DMS79 (cell line): ENCODE results near the gene KCNH6.
A peak's percentile ranks its signal among the peaks of the same experiment; 100 is the strongest.

ENCODE experiments used
- DNase-seq: peaks from one replicate; lab custom pipeline; 2025; lab: John Stamatoyannopoulos, UW

Gene KCNH6

DNA sequence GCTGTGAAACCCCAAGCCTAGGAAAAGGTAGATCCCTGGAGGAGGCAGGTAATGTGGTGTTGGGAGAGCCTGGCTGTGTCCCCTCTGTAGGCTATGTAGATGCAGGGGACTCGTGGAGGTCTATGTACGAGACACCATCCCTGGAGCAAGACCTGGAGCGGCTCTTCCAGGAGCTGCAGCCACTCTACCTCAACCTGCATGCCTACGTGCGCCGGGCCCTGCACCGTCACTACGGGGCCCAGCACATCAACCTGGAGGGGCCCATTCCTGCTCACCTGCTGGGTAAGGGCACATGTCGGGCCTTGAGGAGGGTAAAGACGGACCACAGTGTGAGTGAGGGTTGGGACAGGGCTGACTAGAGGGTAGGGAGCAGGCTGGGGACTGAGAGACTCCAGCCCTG lies 34.3 kb upstream of the KCNH6 start:
- DNase-seq, result no peak

DNA sequence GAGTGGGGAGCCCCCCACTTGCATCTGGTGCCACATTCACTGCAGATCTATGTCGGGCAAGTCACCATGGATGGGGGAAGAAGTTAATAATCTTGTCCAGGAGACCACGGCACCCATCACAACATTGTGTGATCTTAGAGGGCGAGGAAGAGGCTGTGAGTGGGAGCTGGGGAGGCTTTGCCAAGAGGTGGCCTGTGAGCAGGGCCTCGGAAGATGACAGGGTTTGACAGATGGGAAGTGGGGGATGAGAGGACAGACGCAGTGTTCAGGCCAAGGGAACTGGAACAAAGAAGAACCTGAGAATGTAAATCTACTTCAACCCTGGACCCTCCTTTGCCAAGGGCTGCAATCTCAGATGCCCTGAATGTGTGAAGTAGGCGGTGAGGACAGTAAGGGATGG lies 33.9 kb upstream of the KCNH6 start:
- no peak for DNase-seq

DNA sequence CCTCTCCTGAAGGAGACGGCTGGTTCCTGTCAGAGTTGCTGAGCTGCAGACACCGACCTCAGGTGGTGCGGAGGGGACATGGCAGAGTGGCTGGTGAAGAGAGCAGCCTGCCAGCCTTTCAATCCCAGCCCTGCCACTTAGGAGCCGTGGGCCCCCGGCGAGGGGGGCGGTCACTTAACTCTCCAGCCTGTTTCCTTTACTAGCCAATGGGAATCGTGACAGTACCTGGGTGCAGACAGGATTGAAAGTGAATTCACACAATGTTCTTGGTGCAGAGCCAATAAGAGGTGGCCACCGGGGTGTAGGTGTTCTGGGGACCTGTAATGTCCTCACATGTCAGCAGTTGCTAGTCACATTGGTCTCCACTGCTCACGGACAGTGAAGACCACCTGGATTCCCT lies 32.8 kb upstream of the KCNH6 start:
- no peak for DNase-seq

DNA sequence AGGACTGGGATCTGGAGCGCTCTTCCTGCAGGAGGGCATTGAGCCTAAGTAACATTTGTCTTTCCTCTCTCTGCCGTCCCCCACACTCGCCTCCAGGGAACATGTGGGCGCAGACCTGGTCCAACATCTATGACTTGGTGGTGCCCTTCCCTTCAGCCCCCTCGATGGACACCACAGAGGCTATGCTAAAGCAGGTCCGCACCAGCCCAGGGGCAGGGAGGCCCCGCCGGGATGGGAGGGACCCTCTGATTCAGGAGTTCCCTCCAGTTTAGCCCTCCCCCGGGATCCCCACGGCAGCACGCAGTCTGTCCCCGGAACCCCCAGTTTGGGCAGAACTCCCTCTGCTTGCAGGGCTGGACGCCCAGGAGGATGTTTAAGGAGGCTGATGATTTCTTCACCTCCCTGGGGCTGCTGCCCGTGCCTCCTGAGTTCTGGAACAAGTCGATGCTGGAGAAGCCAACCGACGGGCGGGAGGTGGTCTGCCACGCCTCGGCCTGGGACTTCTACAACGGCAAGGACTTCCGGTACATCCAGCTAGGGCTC lies 32.2 kb upstream of the KCNH6 start:
- no peak for DNase-seq

DNA sequence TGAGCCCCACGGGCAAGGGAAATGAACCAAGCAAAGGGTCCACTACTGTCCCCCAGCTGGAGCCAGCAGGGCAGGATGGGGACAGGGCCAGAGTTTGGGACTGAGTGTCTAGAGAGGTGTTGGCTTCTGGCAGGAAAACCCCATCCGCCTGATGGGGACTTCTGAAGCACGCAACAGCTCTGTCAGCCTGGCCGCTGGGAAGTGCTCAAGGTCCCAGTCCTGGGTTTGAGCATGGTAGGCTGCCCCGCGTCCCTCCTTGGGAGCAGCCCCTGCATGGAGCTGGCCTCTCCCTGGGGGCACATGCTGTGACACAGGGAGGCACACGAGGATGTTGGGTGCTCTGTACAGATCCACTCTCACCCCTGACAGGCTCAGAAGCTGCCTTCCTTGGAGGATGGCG lies 31.7 kb upstream of the KCNH6 start:
- no peak for DNase-seq

DNA sequence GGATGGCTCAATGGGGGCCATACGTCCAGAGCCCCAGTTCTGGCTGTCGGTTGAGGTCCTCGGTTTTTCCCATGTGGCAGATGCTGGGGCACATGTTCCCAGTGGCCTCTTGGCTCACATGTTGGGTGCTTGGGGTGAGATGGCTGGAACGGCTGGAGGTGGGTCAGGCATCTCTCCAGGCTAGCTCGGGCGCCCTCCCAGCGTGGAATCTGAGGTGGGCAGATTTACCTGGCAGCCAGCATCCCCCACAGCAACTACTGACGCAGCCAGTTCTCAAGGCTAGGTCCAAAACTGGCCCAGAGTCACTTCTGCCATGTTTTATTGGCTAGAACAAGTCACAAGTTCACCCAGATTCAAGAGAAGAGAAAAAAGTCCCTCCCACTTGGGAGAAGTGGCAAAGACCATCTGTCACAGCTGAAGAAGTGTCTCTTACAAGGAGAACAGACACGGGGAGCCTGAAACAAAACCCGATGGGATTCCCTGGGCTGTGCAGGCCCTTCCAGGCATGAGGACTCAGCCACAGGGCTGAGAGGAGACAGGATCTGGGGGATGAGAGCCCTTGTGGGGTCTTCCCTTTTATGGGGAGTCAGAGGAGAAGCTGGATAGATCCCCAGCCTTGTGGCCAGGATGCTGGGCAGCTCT lies 31.1 kb upstream of the KCNH6 start:
- DNase-seq, result no peak

DNA sequence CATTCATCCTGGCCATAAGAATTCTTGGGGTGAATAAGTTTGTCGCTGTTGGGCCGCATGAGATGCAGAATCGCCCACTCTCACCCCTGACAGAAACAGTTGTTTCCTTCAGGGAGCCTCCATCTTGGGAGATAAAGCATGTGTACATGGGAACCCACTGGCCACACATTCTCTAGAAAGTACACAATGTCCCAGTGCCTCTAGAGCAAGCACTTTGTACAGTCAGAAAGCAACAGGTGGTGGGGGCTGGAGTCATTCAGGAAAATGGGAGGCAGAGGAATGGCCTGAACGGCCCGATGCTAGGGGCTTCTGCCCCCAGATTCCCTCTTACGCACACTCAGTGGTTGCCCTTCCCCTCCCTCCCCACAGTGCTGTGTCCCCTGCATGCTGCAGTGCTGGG lies 30.2 kb upstream of the KCNH6 start:
- no peak for DNase-seq

DNA sequence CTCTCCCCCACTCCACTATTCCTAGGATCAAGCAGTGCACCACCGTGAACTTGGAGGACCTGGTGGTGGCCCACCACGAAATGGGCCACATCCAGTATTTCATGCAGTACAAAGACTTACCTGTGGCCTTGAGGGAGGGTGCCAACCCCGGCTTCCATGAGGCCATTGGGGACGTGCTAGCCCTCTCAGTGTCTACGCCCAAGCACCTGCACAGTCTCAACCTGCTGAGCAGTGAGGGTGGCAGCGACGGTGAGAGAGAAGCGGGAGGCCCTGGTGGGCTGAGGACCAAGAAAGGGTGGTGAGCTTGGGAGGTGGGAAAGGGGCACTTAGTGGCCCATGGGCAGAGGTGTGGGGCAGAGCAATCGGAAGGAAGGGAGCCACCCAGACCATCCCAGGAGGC lies 29.7 kb upstream of the KCNH6 start:
- DNase-seq, result no peak

DNA sequence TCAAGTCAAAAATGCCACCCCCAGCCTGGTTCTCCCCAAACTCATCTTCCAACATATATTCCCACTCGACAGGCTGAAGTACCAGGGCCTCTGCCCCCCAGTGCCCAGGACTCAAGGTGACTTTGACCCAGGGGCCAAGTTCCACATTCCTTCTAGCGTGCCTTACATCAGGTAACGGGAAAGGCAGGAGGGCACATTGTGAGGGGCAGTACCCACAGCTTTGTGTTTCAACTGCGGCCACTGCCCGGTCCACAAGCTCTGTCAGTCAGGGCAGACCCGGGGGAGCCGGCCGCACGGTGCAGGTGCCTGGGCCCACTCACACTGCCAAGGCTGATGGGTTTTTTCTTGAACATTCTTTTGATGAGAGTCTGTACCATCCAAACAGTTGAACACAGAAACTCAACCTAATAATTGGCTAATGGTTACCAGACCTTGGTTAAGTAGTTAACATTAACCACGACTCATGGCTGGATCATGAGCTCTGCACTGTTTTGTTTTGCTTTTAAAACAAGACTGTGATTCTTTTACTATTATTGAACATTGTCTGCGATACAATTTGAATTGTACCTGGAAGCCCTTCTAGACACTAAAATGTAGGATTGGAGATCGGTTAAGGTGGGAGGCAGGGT lies 28.7 kb upstream of the KCNH6 start:
- DNase-seq, result no peak

DNA sequence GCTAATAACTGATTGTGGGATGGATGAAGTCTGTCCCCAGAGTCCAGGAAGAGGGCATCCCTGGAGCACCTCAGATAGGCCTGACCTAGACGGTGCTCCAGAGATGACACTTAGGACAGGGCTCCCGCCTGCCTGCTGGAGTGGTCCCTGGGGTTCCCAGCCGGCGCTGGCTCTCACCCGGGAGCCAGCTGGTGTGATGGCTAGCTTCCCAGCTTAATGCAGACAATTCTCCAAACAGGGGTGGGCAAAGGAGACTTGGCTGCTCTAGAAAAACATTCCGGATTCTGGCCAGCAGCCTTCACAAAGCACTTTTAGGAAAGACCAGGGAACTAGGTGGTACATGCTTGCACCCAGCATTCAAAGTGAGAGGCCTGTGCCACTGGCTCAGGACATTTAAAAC lies 27.7 kb upstream of the KCNH6 start:
- no peak for DNase-seq

DNA sequence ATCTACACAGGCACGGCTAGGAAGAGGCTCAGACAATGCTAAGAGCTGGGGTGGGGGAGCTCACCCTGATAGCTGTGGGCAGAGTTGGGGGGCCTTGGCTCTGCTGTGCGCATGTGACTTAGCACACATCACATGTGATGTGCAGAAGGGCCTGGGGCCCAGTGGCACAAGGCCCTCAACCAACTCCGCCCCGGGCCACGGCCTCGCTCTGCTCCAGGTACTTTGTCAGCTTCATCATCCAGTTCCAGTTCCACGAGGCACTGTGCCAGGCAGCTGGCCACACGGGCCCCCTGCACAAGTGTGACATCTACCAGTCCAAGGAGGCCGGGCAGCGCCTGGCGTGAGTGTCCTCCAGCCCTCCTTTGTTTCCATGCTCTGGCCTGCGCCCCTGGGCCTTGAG lies 27.0 kb upstream of the KCNH6 start:
- DNase-seq, result no peak

DNA sequence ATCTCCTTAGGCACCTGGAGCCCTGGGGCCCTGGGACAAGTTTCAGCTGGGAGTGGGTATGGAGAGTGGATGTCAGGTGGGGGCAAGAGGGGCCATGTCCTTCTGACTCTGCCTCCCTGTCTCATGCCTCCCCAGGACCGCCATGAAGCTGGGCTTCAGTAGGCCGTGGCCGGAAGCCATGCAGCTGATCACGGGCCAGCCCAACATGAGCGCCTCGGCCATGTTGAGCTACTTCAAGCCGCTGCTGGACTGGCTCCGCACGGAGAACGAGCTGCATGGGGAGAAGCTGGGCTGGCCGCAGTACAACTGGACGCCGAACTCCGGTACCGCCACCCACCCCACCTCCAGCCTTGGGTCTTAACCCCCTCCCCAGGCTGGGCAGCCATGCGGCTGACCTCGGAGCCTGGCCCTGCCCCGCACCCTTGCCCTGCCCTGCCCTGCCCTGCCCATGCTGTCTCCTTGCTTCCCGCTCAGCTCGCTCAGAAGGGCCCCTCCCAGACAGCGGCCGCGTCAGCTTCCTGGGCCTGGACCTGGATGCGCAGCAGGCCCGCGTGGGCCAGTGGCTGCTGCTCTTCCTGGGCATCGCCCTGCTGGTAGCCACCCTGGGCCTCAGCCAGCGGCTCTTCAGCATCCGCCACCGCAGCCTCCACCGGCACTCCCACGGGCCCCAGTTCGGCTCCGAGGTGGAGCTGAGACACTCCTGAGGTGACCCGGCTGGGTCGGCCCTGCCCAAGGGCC lies 26.3 kb upstream of the KCNH6 start:
- DNase-seq, result no peak

DNA sequence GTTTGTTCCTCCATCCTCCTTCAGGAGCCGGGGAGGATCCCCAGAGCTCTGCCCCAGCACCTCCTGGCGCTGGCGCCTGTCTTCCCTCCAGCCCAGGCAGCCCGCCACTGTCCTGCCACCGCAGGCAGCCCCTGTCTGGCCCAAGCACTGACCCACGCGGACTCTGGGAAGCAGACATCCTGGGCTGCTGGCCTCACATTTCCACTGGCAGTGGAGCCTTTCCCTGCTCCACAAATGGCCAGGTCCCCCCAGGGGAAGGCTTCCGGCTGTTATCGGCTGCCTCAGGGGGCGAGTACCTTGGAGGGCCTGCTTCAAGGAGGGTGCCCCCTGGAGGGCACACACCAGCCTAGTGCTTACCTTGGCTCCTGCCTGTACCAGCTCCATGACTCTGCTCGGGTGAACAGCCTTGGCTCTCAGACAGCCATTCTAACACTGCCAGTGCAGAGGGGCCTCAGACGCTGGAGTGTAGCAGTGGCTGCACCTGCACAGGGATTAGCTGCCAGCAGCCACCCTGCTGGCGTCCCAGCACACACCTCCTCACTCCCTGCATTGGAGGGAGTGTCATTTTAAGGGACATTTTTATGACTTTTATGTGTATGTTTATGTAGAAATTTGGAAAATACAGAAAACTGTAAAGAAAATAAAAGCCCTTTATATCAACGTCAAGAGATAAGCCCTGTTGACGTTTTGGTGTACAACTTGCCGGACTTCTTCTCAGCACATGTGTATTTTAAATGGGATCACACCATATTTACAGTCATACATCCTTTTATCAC lies 25.3 kb upstream of the KCNH6 start:
- peak; percentile 39 for DNase-seq

DNA sequence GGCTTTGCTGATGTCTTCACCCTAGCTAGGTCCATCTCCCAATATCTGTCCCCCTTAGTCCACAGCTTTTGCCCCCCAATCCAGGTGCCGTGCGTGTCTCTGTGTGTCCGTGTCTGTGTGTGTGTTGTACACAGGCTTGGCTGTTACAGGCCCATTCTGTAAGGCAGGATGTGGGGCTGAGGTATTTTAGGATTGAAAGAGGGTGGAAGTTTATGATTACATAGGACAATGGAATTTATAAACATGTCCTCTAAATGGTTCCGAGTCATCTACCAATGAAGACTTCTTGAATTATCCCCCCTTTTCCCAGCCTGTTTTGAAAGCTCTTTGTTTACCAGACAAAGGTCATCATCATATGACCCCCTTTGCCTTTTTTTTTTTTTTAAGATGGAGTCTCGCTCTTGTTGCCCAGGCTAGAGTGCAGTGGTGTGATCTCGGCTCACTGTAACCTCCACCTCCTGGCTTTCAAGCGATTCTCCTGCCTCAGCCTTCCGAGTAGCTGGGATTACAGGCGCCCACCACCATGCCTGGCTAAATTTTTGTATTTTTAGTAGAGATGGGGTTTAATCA lies 24.4 kb upstream of the KCNH6 start:
- no peak for DNase-seq

DNA sequence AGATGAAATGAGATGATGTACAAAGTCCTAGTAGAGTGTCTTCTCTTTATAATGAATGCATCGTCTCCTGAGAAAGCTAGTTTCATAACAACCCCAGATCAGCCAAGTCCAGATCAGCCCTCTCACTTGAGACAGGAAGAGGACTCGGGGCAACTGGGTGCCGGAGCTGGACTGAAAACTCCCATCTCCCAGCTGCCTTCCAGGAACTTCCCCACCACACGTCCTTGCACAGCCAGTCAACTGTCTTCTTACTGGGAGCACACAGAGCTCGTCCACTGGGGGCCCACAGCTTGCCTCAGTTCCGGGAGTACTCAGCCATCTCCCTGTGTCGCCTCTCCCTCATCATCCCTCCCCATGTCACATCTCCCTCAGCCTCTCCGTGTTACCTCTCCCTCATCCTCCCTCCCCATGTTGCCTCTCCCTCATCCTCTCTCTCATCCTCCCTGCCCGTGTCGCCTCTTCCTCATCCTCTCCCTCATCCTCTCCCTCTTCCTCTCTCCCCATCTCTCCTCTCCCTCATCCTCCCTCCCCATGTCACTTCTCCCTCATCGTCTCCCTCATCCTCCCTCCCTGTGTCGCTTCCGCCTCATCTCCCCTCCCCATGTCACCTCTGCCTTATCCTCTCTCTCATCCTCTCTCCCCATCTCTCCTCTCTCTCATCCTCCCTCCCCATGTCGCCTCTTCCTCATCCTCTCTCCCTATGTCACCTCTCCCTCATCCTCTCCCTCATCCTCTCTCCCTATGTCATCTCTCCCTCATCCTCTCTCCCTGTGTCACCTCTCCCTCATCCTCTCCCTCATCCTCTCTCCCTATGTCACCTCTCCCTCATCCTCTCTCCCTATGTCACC lies 22.4 kb upstream of the KCNH6 start:
- no peak for DNase-seq

DNA sequence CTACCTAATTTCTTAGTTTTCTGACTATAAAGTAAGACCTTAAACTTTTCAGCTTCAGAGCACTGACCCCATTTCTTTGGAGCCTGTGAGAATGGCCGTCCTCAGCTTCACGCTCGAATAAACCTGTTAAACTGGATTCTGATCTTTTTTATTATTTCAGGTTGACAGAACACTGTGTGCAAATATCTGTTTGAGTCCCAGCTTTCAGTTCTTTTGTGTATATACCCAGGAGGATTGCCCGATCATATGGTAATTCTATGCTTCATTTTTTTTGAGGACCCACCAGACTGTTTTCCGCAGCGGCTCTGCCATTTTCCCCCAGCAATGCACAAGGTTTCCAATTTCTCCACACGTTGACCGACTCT lies 19.8 kb upstream of the KCNH6 start:
- DNase-seq, result no peak

DNA sequence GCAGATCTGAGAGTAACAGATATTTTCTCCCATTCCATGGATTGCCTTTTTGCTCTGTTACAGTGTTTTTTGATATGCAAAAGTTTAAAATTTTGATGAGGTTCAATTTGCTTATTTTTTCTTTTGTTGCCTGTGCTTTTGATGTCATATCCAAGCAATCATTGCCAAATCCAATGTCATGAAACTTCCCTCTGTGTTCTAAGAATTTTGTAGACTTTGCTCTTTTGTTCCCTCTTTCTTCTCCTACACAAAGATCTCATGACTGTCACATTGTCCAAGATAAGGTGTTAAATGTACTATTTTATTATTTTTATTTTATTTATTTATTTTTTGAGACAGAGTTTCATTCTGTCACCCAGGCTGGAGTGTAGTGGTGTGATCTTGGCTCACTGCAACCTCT lies 18.9 kb upstream of the KCNH6 start:
- DNase-seq, result no peak

DNA sequence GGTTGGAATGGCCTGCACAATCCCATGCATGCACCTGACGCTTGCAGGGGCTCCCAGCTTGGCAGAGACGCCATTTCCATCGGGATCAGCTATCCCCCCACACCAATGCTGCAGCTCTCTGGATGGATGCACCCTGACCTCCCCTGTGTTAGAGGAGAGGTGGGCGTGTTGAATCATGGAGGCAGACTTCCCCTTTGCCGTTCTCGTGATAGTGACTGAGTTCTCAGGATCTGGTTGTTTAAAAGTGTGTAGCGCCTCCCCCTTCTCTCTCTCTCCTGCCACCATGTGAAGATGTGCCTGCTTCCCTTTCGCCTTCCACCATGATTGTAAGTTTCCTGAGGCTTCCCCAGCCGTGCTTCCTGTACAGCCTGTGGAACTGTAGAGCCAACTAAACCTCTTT lies 17.8 kb upstream of the KCNH6 start:
- DNase-seq, result no peak

DNA sequence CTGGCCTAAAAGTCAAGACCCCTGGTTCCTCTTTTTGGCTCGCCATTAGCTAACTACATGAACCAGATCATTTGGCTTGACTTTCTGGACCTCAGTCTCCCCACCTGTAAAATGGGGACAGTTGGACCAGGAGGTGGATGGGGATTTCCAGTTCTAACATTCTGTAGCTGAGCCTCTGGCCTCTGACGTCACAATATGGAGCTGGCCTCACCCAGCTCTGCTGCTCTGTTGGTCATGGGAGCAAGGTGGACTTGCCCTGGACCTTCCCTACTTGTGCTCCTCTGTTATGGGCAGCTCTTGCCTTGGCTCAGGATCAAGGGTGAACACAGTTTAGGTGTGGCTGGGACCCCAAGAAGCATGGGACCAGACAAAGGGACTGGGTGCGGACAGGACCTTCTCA lies 16.5 kb upstream of the KCNH6 start:
- no peak for DNase-seq

DNA sequence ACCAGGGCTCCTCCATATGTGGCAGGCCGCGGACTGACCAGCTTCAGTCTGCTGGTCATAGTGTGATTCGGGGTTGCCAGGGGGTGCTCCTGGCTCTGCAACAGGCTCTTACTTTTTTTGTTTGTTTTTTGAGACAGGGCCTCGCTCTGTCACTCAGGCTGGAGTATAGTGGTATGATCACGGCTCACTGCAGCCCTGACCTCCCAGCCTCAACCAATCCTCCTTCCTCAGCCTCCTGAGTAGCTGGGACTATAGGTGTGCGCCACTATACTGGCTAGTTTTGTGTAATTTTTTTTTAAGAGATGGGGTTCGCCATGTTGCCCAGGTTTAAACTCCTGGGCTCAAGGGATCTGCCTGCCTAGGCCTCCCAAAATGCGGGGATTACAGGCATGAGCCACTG lies 11.8 kb upstream of the KCNH6 start:
- no peak for DNase-seq

DNA sequence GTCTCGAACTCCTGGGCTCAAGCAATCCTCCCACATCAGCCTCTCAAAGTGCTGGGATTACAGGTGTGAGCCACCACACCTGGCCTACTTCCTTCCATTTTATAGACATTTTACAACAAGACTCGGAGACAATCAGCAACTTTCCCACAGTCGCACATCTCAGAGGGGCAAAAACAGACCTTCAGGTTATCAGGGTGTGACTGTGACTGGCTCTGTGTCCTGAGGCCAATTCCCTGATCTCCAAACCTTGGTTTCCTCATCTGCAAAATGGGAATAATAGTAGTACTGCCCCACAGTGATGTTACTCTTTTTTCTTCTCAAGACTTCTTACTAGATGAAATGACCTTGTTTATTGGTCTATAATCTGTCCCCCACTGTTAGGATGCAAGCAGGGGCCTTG lies 10.8 kb upstream of the KCNH6 start:
- DNase-seq, result no peak
